ENCODE results near the gene CLEC5A. TPM values are rescaled to one million over a fixed set of nuclear protein-coding genes. Genes with fewer than 3 reads are reported as not detected.

CLEC5A gene
- total RNA-seq, 1 donor from 2014 or later: not detected

DNA sequence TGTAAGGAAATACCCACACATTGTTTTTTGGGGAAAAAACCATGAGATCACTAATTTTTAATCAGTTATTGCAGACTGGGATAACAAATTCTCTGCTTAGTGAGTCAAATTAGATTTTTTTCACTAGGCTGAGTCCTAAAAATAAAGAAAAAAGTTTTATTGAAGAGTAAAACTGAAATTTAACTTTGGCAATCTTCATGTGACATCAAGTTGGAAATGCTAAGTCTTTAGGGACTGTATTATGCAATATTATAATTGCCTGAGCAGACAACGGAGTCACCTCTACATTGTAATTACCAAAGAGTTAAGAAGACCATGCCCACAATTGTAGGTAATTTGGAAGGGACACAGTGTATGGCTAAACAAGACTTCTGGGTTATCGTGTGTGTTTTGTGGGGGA lies 2.2 kb upstream of the CLEC5A start:
- Mint-ChIP-seq H3K27me3 (no peaks in the 10 kb centered on the region), H3K36me3 (no peaks in the 10 kb centered on the region), H3K4me1 (ENCODE audit: unreplicated experiment) (no peaks in the 10 kb centered on the region), H3K9me3 (no peaks in the 10 kb centered on the region), H3K27ac (no peak overlapping the region), H3K4me3 (no peak overlapping the region)
- DNase-seq (ENCODE audit: extremely low spot score, unreplicated experiment): no peak
- TF ChIP-seq, protein P1, sequence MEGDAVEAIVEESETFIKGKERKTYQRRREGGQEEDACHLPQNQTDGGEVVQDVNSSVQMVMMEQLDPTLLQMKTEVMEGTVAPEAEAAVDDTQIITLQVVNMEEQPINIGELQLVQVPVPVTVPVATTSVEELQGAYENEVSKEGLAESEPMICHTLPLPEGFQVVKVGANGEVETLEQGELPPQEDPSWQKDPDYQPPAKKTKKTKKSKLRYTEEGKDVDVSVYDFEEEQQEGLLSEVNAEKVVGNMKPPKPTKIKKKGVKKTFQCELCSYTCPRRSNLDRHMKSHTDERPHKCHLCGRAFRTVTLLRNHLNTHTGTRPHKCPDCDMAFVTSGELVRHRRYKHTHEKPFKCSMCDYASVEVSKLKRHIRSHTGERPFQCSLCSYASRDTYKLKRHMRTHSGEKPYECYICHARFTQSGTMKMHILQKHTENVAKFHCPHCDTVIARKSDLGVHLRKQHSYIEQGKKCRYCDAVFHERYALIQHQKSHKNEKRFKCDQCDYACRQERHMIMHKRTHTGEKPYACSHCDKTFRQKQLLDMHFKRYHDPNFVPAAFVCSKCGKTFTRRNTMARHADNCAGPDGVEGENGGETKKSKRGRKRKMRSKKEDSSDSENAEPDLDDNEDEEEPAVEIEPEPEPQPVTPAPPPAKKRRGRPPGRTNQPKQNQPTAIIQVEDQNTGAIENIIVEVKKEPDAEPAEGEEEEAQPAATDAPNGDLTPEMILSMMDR (conservative IDR thresholded peaks at IDR 0.05): no peak

DNA sequence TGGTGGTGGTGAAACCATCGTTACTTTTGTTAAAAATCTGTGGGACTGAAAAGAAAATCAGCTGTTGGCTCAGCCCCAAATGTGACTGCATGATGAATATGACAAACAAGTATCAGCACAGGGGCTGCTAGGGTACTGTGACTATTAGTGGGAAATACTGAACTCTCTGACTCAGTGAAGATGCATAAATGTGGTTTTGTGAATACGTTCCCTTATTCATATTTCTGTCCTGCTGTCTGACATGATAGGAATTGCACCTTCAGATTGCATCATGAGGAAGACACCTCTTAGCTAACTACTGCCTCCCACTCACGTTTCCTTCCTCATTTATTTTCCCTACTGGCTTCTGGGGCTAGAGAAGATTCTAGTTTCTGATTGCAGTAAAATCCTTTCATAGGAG lies 1.4 kb downstream of the CLEC5A start:
- Mint-ChIP-seq H3K36me3 (no peaks in the 10 kb centered on the region), H3K9me3 (peaks cover 8% of the 10 kb centered on the region), H3K27me3 (no peaks in the 10 kb centered on the region), H3K4me1 (ENCODE audit: unreplicated experiment) (no peaks in the 10 kb centered on the region), H3K27ac (no peak overlapping the region), H3K4me3 (no peak overlapping the region)
- TF ChIP-seq, protein P1 (conservative IDR thresholded peaks at IDR 0.05): no peak
- no peak for DNase-seq (ENCODE audit: extremely low spot score, unreplicated experiment)

DNA sequence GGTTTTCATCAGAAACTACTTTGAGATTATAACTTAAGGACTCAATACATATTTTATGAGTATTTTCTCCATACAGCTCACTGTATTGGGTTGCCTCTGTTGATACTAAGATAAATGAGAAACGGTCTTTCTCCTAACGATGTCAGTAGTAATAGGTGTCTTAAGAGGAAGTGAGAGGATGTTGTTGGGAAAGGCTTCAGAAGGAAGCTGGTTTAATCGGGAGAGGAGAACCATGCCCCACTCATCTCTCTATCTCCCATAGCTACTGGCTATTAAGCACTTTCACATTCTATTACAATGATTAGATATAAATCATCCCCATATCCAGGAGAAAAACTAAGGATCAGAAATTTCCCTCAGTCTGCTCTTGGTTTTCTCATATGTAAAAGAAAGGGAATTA lies 2.0 kb downstream of the CLEC5A start:
- H3K27me3 Mint-ChIP-seq: no peaks in the 10 kb centered on the region
- no peaks in the 10 kb centered on the region for H3K4me1 Mint-ChIP-seq (ENCODE audit: unreplicated experiment)
- DNase-seq (ENCODE audit: extremely low spot score, unreplicated experiment): no peak
- H3K27ac Mint-ChIP-seq: no peak overlapping the region
- no peak overlapping the region for H3K4me3 Mint-ChIP-seq
- no peaks in the 10 kb centered on the region for H3K36me3 Mint-ChIP-seq
- H3K9me3 Mint-ChIP-seq: peaks cover 8% of the 10 kb centered on the region
- TF ChIP-seq, protein P1 (conservative IDR thresholded peaks at IDR 0.05): no peak

- H3K9me3 Mint-ChIP-seq: peaks cover 8% of the 10 kb centered on the region
- TF ChIP-seq, protein P1 (conservative IDR thresholded peaks at IDR 0.05): no peak
- no peak for DNase-seq (ENCODE audit: extremely low spot score, unreplicated experiment)
- H3K4me1 Mint-ChIP-seq (ENCODE audit: unreplicated experiment): no peaks in the 10 kb centered on the region
- H3K4me3 Mint-ChIP-seq: no peak overlapping the region
- H3K36me3 Mint-ChIP-seq: no peaks in the 10 kb centered on the region
- no peaks in the 10 kb centered on the region for H3K27me3 Mint-ChIP-seq
- no peak overlapping the region for H3K27ac Mint-ChIP-seq
Measured at GRCh38 chr7:141943846-141944245, 2.9 kb downstream of the CLEC5A start.

DNA sequence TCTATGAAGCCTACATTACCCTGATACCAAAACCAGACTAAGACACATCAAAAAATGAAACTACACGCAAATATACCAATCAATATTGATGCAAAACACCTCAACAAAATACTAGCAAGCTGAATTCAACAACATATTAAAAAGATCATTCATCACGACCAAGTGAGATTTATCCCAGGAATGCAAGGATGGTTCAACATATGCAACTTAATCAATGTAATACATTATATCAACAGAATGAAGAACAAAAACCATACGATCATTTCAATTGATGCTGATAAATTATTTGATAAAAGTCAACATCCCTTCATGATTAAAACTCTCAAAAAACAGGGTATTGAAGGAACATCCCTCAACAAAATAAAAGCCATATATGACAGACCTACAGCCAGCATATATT lies 5.7 kb downstream of the CLEC5A start:
- no peaks in the 10 kb centered on the region for H3K4me1 Mint-ChIP-seq (ENCODE audit: unreplicated experiment)
- H3K27ac Mint-ChIP-seq: no peak overlapping the region
- no peaks in the 10 kb centered on the region for H3K27me3 Mint-ChIP-seq

More for the DNA sequence above, 5.7 kb downstream of the CLEC5A start:
- H3K9me3 Mint-ChIP-seq: peaks cover 8% of the 10 kb centered on the region
- H3K36me3 Mint-ChIP-seq: no peaks in the 10 kb centered on the region
- TF ChIP-seq, protein P1 (conservative IDR thresholded peaks at IDR 0.05): no peak
- no peak for DNase-seq (ENCODE audit: extremely low spot score, unreplicated experiment)
- no peak overlapping the region for H3K4me3 Mint-ChIP-seq

Measured in type B pancreatic cell (in vitro differentiated cells).